Vagina (tissue), 2 donors: ENCODE results near the gene ANKRD42.

ENCODE experiments used
- CTCF ChIP-seq, 3 experiments: fragments of 450-650 bp in 2 of 3; fragments of 200-600 bp in 1 of 3; sonication (generic) in 1 of 3; IDR thresholded peaks; one replicate each; pipeline ENCODE4 v1.5.1; 2017 to 2019; ENCODE audit warnings: antibody characterized with exemption in 3 of 3, mild to moderate bottlenecking in 2 of 3, moderate library complexity in 2 of 3
- POLR2A ChIP-seq, 2 donors: fragments of 450-650 bp; IDR thresholded peaks; one replicate each; pipeline ENCODE4 v1.6.1; 2017; ENCODE audit warnings: antibody characterized with exemption in 2 of 2, mild to moderate bottlenecking in 2 of 2, moderate library complexity in 2 of 2
- POLR2AphosphoS5 ChIP-seq, 2 donors: sonication (generic); formaldehyde crosslinking; IDR thresholded peaks; one replicate each; pipeline ENCODE4 v1.9.0; 2017; ENCODE audit warnings: antibody characterized with exemption in 2 of 2, mild to moderate bottlenecking in 2 of 2, low read depth in 1 of 2; ENCODE audit not compliant: insufficient read depth in 1 of 2

- TF ChIP-seq POLR2A (IDR thresholded peaks at IDR 0.05) (no peak), POLR2AphosphoS5 (IDR thresholded peaks at IDR 0.05; ENCODE audit: insufficient read depth in 1 of 2, low read depth in 1 of 2) (no peak), CTCF (IDR thresholded peaks at IDR 0.05) (no peak)
Observed at GRCh38 chr11:83287631-83288030, 94.1 kb downstream of the ANKRD42 start.
